ENCODE data around the gene RBPMS2.
"Not testable (repeated sequence)": the region's sequence is repeated elsewhere in the genome, so short reads cannot be mapped to it uniquely, and the experiment has no call there.

Gene RBPMS2

GRCh38 chr15:64806509-64806908 is 31.1 kb upstream of the RBPMS2 start:
- no peak overlapping the region for H3K27ac ChIP-seq
- peak; percentile 53 for DNase-seq
- H3K36me3 ChIP-seq, result no peaks in the 10 kb centered on the region
- H3K27me3 ChIP-seq (ENCODE audit: insufficient read depth, low read depth, severe bottlenecking), result no peaks in the 10 kb centered on the region
- H3K9me3 ChIP-seq (ENCODE audit: severe bottlenecking), result no peaks in the 10 kb centered on the region
- H3K4me3 ChIP-seq (ENCODE audit: low read depth, low read length), result no peak overlapping the region
- TF ChIP-seq, protein P1, sequence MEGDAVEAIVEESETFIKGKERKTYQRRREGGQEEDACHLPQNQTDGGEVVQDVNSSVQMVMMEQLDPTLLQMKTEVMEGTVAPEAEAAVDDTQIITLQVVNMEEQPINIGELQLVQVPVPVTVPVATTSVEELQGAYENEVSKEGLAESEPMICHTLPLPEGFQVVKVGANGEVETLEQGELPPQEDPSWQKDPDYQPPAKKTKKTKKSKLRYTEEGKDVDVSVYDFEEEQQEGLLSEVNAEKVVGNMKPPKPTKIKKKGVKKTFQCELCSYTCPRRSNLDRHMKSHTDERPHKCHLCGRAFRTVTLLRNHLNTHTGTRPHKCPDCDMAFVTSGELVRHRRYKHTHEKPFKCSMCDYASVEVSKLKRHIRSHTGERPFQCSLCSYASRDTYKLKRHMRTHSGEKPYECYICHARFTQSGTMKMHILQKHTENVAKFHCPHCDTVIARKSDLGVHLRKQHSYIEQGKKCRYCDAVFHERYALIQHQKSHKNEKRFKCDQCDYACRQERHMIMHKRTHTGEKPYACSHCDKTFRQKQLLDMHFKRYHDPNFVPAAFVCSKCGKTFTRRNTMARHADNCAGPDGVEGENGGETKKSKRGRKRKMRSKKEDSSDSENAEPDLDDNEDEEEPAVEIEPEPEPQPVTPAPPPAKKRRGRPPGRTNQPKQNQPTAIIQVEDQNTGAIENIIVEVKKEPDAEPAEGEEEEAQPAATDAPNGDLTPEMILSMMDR (IDR thresholded peaks at IDR 0.05; ENCODE audit: low read depth, low read length), result no peak

- no peaks in the 10 kb centered on the region for H3K36me3 ChIP-seq
- H3K27me3 ChIP-seq (ENCODE audit: insufficient read depth, low read depth, severe bottlenecking), result no peaks in the 10 kb centered on the region
- H3K27ac ChIP-seq, result no peak overlapping the region
- DNase-seq, result no peak
- H3K9me3 ChIP-seq (ENCODE audit: severe bottlenecking), result no peaks in the 10 kb centered on the region
- TF ChIP-seq, protein P1 (IDR thresholded peaks at IDR 0.05; ENCODE audit: low read depth, low read length), result no peak
- no peak overlapping the region for H3K4me3 ChIP-seq (ENCODE audit: low read depth, low read length)
Measured at GRCh38 chr15:64804619-64805018, 29.2 kb upstream of the RBPMS2 start.

DNA sequence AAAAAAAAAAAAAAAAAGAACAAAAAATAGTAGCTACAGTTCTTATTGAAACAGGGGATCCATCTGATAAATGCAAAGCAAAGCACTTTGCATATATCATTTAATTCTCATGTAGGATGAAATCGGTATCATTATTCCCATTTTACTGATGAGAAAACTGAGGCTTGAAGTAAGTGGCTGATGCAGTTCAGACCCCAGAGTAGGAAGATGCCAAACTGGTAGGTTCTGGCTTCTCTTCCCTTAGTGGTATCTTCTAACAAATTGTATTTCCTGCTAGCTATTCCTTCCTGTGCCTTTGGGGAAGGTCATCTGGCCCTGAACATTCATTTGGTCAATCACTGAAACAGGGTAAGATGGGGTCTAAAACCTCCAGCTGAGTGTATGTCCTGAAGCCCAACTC is 28.1 kb upstream of the RBPMS2 start:
- no peak overlapping the region for H3K4me3 ChIP-seq (ENCODE audit: low read depth, low read length)
- H3K9me3 ChIP-seq (ENCODE audit: severe bottlenecking), result no peaks in the 10 kb centered on the region
- no peak overlapping the region for H3K27ac ChIP-seq
- TF ChIP-seq, protein P1 (IDR thresholded peaks at IDR 0.05; ENCODE audit: low read depth, low read length), result no peak
- no peak for DNase-seq
- H3K27me3 ChIP-seq (ENCODE audit: insufficient read depth, low read depth, severe bottlenecking), result no peaks in the 10 kb centered on the region
- H3K36me3 ChIP-seq, result no peaks in the 10 kb centered on the region

- DNase-seq, result no peak
- no peak overlapping the region for H3K4me3 ChIP-seq (ENCODE audit: low read depth, low read length)
- no peaks in the 10 kb centered on the region for H3K9me3 ChIP-seq (ENCODE audit: severe bottlenecking)
- no peaks in the 10 kb centered on the region for H3K36me3 ChIP-seq
- no peaks in the 10 kb centered on the region for H3K27me3 ChIP-seq (ENCODE audit: insufficient read depth, low read depth, severe bottlenecking)
- TF ChIP-seq, protein P1 (IDR thresholded peaks at IDR 0.05; ENCODE audit: low read depth, low read length), result no peak
- no peak overlapping the region for H3K27ac ChIP-seq
Measured at GRCh38 chr15:64800476-64800875, 25.1 kb upstream of the RBPMS2 start.

DNA sequence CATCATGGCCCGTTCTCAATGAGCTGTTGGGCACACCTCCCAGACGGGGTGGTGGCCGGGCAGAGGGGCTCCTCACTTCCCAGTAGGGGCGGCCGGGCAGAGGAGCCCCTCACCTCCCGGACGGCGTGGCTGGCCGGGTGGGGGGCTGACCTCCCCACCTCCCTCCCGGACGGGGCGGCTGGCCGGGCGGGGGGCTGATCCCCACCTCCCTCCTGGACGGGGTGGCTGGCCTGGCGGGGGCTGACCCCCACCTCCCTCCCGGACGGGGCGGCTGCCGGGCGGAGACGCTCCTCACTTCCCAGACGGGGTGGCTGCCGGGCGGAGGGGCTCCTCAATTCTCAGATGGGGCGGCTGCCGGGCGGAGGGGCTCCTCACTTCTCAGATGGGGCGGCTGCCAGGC is 23.5 kb upstream of the RBPMS2 start:
- not testable (repeated sequence) for H3K9me3 ChIP-seq (ENCODE audit: severe bottlenecking); H3K27ac ChIP-seq; DNase-seq; H3K36me3 ChIP-seq; H3K4me3 ChIP-seq (ENCODE audit: low read depth, low read length); H3K27me3 ChIP-seq (ENCODE audit: insufficient read depth, low read depth, severe bottlenecking)

- not testable (repeated sequence) for H3K27me3 ChIP-seq (ENCODE audit: insufficient read depth, low read depth, severe bottlenecking); H3K4me3 ChIP-seq (ENCODE audit: low read depth, low read length); H3K9me3 ChIP-seq (ENCODE audit: severe bottlenecking); DNase-seq; H3K27ac ChIP-seq; H3K36me3 ChIP-seq
Measured at GRCh38 chr15:64795921-64796320, 20.5 kb upstream of the RBPMS2 start.

DNA sequence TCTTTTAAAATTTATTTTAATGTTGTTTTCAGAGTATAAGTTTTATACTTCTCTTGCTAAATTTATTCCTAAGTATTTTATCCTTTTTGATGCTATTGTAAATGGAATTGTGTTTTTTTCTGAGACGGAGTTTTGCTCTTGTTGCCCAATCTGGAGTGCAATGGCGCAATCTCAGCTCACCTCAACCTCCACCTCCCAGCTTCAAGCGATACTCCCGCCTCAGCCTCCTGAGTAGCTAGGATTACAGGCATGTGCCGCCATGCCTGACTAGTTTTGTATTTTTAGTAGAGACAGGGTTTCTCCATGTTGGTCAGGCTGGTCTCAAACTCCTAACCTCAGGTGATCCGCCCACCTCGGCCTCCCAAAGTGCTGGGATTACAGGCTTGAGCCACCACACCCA is 19.9 kb upstream of the RBPMS2 start:
- DNase-seq; H3K27ac ChIP-seq; H3K9me3 ChIP-seq (ENCODE audit: severe bottlenecking); H3K36me3 ChIP-seq; H3K27me3 ChIP-seq (ENCODE audit: insufficient read depth, low read depth, severe bottlenecking); H3K4me3 ChIP-seq (ENCODE audit: low read depth, low read length): not testable (repeated sequence)
